Measurements from ENCODE around the gene AURKA. TPM values are rescaled to one million over a fixed set of nuclear protein-coding genes. Genes with fewer than 3 reads are reported as not detected.

AURKA gene
- total RNA-seq, 1 donor from 2014 or later: 60.3 TPM

DNA sequence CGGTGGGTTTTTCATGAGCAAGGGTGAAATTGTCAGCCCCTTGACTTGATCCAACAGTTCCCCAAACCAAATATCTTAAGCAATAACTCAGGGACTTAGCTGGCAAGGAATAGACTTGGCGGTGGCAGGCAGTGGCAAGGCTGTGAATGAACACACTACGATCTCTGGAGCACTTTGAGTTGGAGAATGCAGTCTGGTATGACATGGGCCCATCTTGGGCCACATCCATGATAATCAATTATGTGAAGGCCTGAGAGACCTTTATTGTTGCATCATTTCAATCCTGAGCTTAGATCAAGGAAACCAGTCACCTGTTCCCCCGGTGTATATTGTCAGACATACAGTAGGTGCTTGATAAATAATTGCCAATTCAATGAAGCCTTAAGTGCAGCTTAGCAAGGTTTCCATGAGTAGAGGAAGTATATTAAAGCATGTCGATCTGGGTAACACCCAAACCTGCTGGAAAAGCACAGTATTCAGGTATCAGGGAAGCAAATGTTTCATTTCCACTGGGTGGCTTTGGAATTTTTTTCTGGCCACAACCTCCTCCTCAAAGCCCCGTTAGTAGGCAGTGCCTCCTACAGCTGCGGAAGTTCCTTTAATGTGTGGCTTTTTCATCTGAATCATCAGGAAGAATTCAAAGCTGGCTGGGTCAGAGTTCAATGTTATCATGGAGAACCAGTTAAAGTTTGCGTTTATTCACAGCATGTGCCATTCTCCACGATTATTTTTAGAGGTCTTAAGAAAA lies 30.2 kb upstream of the AURKA start:
- Mint-ChIP-seq H3K27me3 (ENCODE audit: low read depth) (no peaks in the 10 kb centered on the region), H3K36me3 (ENCODE audit: low read depth) (no peaks in the 10 kb centered on the region), H3K9me3 (no peaks in the 10 kb centered on the region), H3K4me1 (peaks cover 20% of the 10 kb centered on the region), H3K4me3 (no peak overlapping the region), H3K27ac (ENCODE audit: unreplicated experiment) (peak overlapping the region; percentile 31)
- DNase-seq (ENCODE audit: low read depth, low spot score): no peak
- TF ChIP-seq, protein P1, sequence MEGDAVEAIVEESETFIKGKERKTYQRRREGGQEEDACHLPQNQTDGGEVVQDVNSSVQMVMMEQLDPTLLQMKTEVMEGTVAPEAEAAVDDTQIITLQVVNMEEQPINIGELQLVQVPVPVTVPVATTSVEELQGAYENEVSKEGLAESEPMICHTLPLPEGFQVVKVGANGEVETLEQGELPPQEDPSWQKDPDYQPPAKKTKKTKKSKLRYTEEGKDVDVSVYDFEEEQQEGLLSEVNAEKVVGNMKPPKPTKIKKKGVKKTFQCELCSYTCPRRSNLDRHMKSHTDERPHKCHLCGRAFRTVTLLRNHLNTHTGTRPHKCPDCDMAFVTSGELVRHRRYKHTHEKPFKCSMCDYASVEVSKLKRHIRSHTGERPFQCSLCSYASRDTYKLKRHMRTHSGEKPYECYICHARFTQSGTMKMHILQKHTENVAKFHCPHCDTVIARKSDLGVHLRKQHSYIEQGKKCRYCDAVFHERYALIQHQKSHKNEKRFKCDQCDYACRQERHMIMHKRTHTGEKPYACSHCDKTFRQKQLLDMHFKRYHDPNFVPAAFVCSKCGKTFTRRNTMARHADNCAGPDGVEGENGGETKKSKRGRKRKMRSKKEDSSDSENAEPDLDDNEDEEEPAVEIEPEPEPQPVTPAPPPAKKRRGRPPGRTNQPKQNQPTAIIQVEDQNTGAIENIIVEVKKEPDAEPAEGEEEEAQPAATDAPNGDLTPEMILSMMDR (conservative IDR thresholded peaks at IDR 0.05): no peak

DNA sequence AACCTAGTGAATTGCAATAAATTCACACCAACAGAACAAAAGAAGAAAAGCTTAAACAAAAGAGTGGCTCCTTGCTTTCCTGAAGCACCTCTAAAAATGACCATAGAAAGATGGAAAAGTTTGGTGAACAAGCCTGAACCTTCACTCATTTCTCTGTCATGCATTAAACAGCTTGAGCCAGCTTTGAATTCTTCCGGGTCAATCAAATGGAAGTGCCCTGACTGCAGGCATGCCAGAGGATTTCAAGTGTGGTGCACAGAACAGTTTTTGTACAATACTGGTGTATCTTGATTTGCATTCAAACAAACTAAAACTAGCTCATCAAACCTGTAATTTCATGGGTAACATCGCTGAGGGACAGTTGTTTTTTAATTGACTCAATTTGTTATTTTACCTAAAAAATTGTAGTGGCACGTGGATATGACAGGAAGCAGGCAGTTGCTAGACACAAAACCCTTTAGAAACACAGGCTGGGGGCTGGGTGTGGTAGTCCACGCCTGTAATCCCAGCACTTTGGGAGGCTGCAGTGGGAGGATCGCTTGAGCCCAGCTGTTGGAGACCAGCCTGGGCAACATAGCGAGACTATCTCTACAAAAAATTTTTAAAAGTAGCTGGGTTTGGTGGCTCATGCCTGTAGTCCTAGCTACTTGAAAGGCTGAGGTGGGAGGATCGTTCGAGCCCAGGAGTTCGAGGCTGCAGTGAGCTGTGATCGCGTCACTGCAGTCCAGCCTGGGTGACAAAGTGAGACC lies 29.1 kb upstream of the AURKA start:
- no peaks in the 10 kb centered on the region for H3K9me3 Mint-ChIP-seq
- no peak overlapping the region for H3K27ac Mint-ChIP-seq (ENCODE audit: unreplicated experiment)
- TF ChIP-seq, protein P1 (conservative IDR thresholded peaks at IDR 0.05): no peak
- no peak overlapping the region for H3K4me3 Mint-ChIP-seq
- H3K4me1 Mint-ChIP-seq: peaks cover 20% of the 10 kb centered on the region
- DNase-seq (ENCODE audit: low read depth, low spot score): no peak
- no peaks in the 10 kb centered on the region for H3K27me3 Mint-ChIP-seq (ENCODE audit: low read depth)
- no peaks in the 10 kb centered on the region for H3K36me3 Mint-ChIP-seq (ENCODE audit: low read depth)

DNA sequence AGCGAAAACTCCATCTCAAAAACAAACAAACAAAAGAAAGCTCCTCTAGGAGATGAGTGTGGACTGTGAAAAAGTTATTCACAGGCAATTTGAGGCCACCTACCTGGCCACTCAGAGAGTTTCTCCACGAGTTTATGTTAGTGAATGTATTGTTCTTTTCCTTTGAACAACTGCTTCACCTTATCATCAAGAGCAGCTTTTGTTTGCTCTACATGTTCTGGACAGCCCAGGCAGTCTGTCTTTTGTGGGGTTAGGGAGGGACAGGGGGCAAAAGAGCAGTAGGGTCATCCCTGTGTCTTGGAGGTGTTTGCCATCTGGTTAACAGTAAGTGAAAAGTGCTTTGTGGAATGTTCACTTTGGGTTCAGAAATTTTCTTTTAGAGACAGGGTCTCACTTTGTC lies 28.0 kb upstream of the AURKA start:
- Mint-ChIP-seq H3K36me3 (ENCODE audit: low read depth) (no peaks in the 10 kb centered on the region), H3K4me1 (peaks cover 27% of the 10 kb centered on the region), H3K27me3 (ENCODE audit: low read depth) (no peaks in the 10 kb centered on the region), H3K9me3 (no peaks in the 10 kb centered on the region), H3K4me3 (no peak overlapping the region), H3K27ac (ENCODE audit: unreplicated experiment) (no peak overlapping the region)
- DNase-seq (ENCODE audit: low read depth, low spot score): no peak
- TF ChIP-seq, protein P1 (conservative IDR thresholded peaks at IDR 0.05): no peak

DNA sequence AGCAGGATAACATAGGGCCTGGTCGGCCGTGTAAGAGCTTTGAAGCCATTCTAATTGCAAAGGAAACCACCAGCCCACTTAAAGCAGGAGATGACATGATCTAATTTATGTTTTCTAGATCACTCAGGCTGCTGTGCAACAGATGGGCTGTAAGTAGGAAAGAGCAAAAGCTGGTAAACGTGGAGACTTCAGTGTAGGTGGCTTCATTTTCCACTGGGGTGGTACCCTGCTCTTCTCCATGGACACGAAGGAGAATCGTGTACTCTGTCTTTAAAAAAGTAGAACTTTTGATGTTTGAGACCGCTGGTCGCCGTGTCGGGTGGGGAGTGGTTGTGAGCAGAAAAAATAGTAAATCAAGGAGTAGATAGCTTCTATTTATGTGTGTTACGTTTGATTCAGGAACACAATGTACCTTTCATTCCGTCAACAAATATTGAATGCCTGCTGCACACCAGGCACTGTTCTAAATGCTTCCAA lies 26.4 kb upstream of the AURKA start:
- no peak for DNase-seq (ENCODE audit: low read depth, low spot score)
- H3K9me3 Mint-ChIP-seq: no peaks in the 10 kb centered on the region
- H3K4me3 Mint-ChIP-seq: no peak overlapping the region
- no peak overlapping the region for H3K27ac Mint-ChIP-seq (ENCODE audit: unreplicated experiment)
- H3K4me1 Mint-ChIP-seq: peaks cover 30% of the 10 kb centered on the region
- no peaks in the 10 kb centered on the region for H3K27me3 Mint-ChIP-seq (ENCODE audit: low read depth)
- TF ChIP-seq, protein P1 (conservative IDR thresholded peaks at IDR 0.05): no peak
- H3K36me3 Mint-ChIP-seq (ENCODE audit: low read depth): no peaks in the 10 kb centered on the region

DNA sequence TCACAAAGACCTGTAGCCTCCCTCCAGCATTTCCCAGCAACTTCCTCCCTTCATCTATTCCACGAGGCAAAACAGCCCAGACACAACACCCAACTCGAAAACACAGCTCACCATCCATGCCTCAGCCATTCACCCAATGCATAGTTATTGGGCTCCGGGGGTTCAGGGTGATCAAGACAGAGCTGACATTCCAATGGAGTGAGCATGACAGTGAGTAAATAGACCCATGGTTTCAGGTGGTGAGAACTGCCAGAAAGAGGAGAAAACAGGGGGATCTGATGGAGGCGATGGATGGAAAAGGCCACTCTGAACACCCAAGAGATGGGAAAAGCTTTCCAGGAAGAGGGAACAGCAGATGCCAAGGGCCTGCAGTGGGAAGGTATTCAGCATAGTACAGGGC lies 25.9 kb upstream of the AURKA start:
- TF ChIP-seq, protein P1 (conservative IDR thresholded peaks at IDR 0.05): no peak
- no peak for DNase-seq (ENCODE audit: low read depth, low spot score)
- Mint-ChIP-seq H3K27me3 (ENCODE audit: low read depth) (no peaks in the 10 kb centered on the region), H3K9me3 (no peaks in the 10 kb centered on the region), H3K4me3 (no peak overlapping the region), H3K36me3 (ENCODE audit: low read depth) (no peaks in the 10 kb centered on the region), H3K27ac (ENCODE audit: unreplicated experiment) (no peak overlapping the region), H3K4me1 (peaks cover 28% of the 10 kb centered on the region)

All from neural crest cell (in vitro differentiated cells).